ENCODE data around the gene CDK19. TPM values are rescaled to one million over a fixed set of nuclear protein-coding genes. Genes with fewer than 3 reads are reported as not detected.

The CDK19 gene
- total RNA-seq, 1 experiment from 2014 or later = 7.0 TPM

GRCh38 chr6:110856296-110856695 lies 41.0 kb upstream of the CDK19 start:
- Histone ChIP-seq H3K18ac (ENCODE audit: insufficient read length, low read depth, low read length) (no peak overlapping the region), H2BK12ac (ENCODE audit: insufficient read length, low read depth, low read length) (no peak overlapping the region), H3K56ac (ENCODE audit: insufficient read length, low read depth, low read length) (no peak overlapping the region), H3K9ac (ENCODE audit: extremely low read depth, insufficient read length, low read length) (no peak overlapping the region), H3K79me1 (ENCODE audit: insufficient read depth, low read depth, low read length, poor library complexity, severe bottlenecking) (no peaks in the 10 kb centered on the region), H2BK15ac (ENCODE audit: low read depth, low read length) (no peak overlapping the region), H4K5ac (ENCODE audit: insufficient read length, low read depth, low read length) (no peak overlapping the region), H2AK5ac (ENCODE audit: insufficient read length, low read length) (no peak overlapping the region), H3K4ac (ENCODE audit: low read depth, low read length) (no peak overlapping the region), H3K27me3 (ENCODE audit: insufficient read depth, low read length) (no peaks in the 10 kb centered on the region), H3K23ac (ENCODE audit: insufficient read length, low read depth, low read length) (no peak overlapping the region), H3K23me2 (ENCODE audit: insufficient read length, low read depth, low read length, poor library complexity, severe bottlenecking) (no peaks in the 10 kb centered on the region), H2AFZ (ENCODE audit: low read length) (no peak overlapping the region), H2BK120ac (ENCODE audit: low read depth, low read length, poor library complexity, severe bottlenecking) (no peak overlapping the region), H3K27ac (ENCODE audit: insufficient read length, low read depth, low read length) (no peak overlapping the region), H3K79me2 (ENCODE audit: insufficient read depth, low read length) (no peaks in the 10 kb centered on the region), H2BK5ac (ENCODE audit: insufficient read length, low read length) (no peak overlapping the region), H3K4me1 (ENCODE audit: insufficient read depth, low read length) (no peaks in the 10 kb centered on the region), H3K4me2 (ENCODE audit: insufficient read depth, insufficient read length, low read length) (no peak overlapping the region), H3T11ph (ENCODE audit: low read length) (no peak overlapping the region), H2BK20ac (ENCODE audit: low read depth, low read length, poor library complexity, severe bottlenecking) (no peak overlapping the region), H4K91ac (ENCODE audit: insufficient read length, low read depth, low read length) (no peak overlapping the region), H4K8ac (replicated peaks; ENCODE audit: insufficient read length, low read depth, low read length) (no peak overlapping the region), H4K20me1 (ENCODE audit: control insufficient read depth, insufficient read depth, insufficient read length) (no peaks in the 10 kb centered on the region), H3K9me3 (ENCODE audit: control insufficient read depth, low read depth, low read length) (no peaks in the 10 kb centered on the region), H3K14ac (ENCODE audit: insufficient read depth, low read length) (no peak overlapping the region)
- H3K36me3 Mint-ChIP-seq (ENCODE audit: insufficient read depth in 1 of 3, low read depth in 3 of 3) = no peaks in the 10 kb centered on the region
- no peak overlapping the region for H3K4me3 Mint-ChIP-seq
- H3K27ac Mint-ChIP-seq = no peak overlapping the region
- H3K9me3 Mint-ChIP-seq = no peaks in the 10 kb centered on the region
- no peaks in the 10 kb centered on the region for H3K4me1 Mint-ChIP-seq
- no CpG with 5 or more reads among the region's 3 CpGs for WGBS (ENCODE audit: extremely low coverage, insufficient read length, low lambda C conversion rate)
- no peaks in the 10 kb centered on the region; the same call in none of the 2 replicates for H3K27me3 Mint-ChIP-seq (ENCODE audit: low read depth)
- TF ChIP-seq CTCF (conservative IDR thresholded peaks at IDR 0.05) = no peak
- no peak for DNase-seq

Data from H9 (cell line).